OCI-LY3 (cell line): ENCODE results near the gene MINDY1.

Source experiments
- EZH2phosphoT487 ChIP-seq: fragments of 200-600 bp; shearing (Covaris generic); IDR thresholded peaks from 2 replicates; pipeline ENCODE4 v1.6.1; 2018; ENCODE audit warnings: antibody characterized with exemption, mixed run types, low read depth
- TF ChIP-seq, protein P1 (sequence below): fragments of 200-600, 300-600 bp; sonication (generic); IDR thresholded peaks from 2 replicates; pipeline ENCODE4 v1.5.1; 2014; ENCODE audit warnings: antibody characterized with exemption, low read length, low read depth

DNA sequence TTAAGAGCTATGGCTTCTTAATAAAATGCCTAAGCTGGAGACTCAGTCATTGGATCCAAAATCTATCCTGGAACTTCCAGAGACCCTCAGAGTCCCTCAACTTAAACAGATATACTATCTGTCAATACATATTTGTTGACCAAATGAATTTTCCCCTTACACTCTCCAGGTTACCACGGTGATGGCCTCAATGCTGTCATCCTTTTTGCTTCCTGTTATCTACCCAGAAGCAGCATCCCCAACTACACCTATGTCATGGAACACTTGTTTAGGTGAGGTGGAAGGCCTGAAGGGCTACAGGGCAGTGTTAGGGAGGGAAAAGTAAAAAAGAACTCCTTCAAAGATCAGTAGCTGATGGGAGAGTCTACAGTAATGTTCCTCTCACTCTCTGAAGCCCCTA, 36.5 kb upstream of the MINDY1 start:
- TF ChIP-seq, protein P1, sequence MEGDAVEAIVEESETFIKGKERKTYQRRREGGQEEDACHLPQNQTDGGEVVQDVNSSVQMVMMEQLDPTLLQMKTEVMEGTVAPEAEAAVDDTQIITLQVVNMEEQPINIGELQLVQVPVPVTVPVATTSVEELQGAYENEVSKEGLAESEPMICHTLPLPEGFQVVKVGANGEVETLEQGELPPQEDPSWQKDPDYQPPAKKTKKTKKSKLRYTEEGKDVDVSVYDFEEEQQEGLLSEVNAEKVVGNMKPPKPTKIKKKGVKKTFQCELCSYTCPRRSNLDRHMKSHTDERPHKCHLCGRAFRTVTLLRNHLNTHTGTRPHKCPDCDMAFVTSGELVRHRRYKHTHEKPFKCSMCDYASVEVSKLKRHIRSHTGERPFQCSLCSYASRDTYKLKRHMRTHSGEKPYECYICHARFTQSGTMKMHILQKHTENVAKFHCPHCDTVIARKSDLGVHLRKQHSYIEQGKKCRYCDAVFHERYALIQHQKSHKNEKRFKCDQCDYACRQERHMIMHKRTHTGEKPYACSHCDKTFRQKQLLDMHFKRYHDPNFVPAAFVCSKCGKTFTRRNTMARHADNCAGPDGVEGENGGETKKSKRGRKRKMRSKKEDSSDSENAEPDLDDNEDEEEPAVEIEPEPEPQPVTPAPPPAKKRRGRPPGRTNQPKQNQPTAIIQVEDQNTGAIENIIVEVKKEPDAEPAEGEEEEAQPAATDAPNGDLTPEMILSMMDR: no peak
- no peak for TF ChIP-seq EZH2phosphoT487
